HEK293 (cell line): ENCODE results near the gene ITGB6.

Experiments used
- CTCF ChIA-PET: fragments of 350-600 bp; formaldehyde crosslinking; extraction: SDS; loops from one replicate; lab custom pipeline; 2021; ENCODE audit warnings: antibody characterized with exemption; lab: Yijun Ruan, JAX
- POLR2A ChIA-PET: fragments of 300-600 bp; formaldehyde crosslinking; extraction: SDS; loops from one replicate; lab custom pipeline; 2020; ENCODE audit warnings: antibody characterized with exemption, inconsistent platforms; lab: Yijun Ruan, JAX
- H3K27ac ChIP-seq: fragments of 200-500 bp; sonication (Bioruptor generic); 2 replicates; pipeline ENCODE4 v1.5.1; 2014; ENCODE audit warnings: low read depth, low read length, control low read depth, inconsistent platforms; ENCODE audit errors: extremely low read depth
- H3K36me3 ChIP-seq, 2 experiments: fragments of 200-500 bp in 1 of 2; sonication (Bioruptor generic) in 1 of 2; 1 replicate in 1 of 2; 2 replicates in 1 of 2; pipeline ENCODE4 v1.5.1; 2014 to 2017; ENCODE audit warnings: inconsistent platforms in 2 of 2, low read length in 2 of 2; ENCODE audit not compliant: control insufficient read depth in 2 of 2, insufficient read depth in 1 of 2
- H3K4me1 ChIP-seq: fragments of 200-500 bp; sonication (Bioruptor generic); 2 replicates; pipeline ENCODE4 v1.5.1; 2014; ENCODE audit warnings: mild to moderate bottlenecking, low read length, inconsistent platforms; ENCODE audit not compliant: control insufficient read depth, insufficient read depth
- H3K4me3 ChIP-seq: 2 replicates; pipeline ENCODE4 v1.5.1; 2011; ENCODE audit warnings: low read depth, mild to moderate bottlenecking, control low read depth, low read length, moderate library complexity
- H3K9me3 ChIP-seq: fragments of 200-500 bp; sonication (Bioruptor generic); 2 replicates; pipeline ENCODE4 v1.5.1; 2014; ENCODE audit warnings: low read depth, low read length, inconsistent platforms; ENCODE audit not compliant: control insufficient read depth, insufficient read depth
- GLI2 ChIP-seq: fragments of 450-650 bp; formaldehyde crosslinking; IDR thresholded peaks from 2 replicates; pipeline ENCODE4; 2017; ENCODE audit warnings: missing biosample characterization, missing genetic modification characterization, low read depth, borderline replicate concordance
- SCRT2 ChIP-seq: fragments of 450-650 bp; formaldehyde crosslinking; IDR thresholded peaks from 2 replicates; pipeline ENCODE4 v1.5.1; 2016; ENCODE audit warnings: missing biosample characterization, missing genetic modification characterization
- ZBTB1 ChIP-seq: fragments of 450-650 bp; formaldehyde crosslinking; IDR thresholded peaks from 2 replicates; pipeline ENCODE4 v1.5.1; 2016; ENCODE audit warnings: missing biosample characterization, missing genetic modification characterization
- ZIC2 ChIP-seq: fragments of 450-650 bp; formaldehyde crosslinking; IDR thresholded peaks from 2 replicates; pipeline ENCODE4 v1.5.1; 2016; ENCODE audit warnings: missing biosample characterization, missing genetic modification characterization
- ZNF16 ChIP-seq: fragments of 450-650 bp; formaldehyde crosslinking; IDR thresholded peaks from 2 replicates; pipeline ENCODE4 v1.5.1; 2016; ENCODE audit warnings: low read depth, missing biosample characterization, missing genetic modification characterization
- ZNF19 ChIP-seq: fragments of 450-650 bp; formaldehyde crosslinking; IDR thresholded peaks from 2 replicates; pipeline ENCODE4; 2016; ENCODE audit warnings: missing biosample characterization, missing genetic modification characterization, low read depth
- ZNF394 ChIP-seq: fragments of 450-650 bp; formaldehyde crosslinking; IDR thresholded peaks from 2 replicates; pipeline ENCODE4 v1.5.1; 2016; ENCODE audit warnings: missing biosample characterization, missing genetic modification characterization, mild to moderate bottlenecking, moderate library complexity, borderline replicate concordance
- ZNF423 ChIP-seq: fragments of 450-650 bp; formaldehyde crosslinking; IDR thresholded peaks from 2 replicates; pipeline ENCODE4 v1.5.1; 2016; ENCODE audit warnings: missing biosample characterization, missing genetic modification characterization
- ZNF623 ChIP-seq: fragments of 450-650 bp; formaldehyde crosslinking; IDR thresholded peaks from 2 replicates; pipeline ENCODE4 v1.5.1; 2016; ENCODE audit warnings: missing biosample characterization, missing genetic modification characterization
- ZNF660 ChIP-seq: fragments of 450-650 bp; IDR thresholded peaks from 2 replicates; pipeline ENCODE4 v1.5.1; 2018; ENCODE audit warnings: missing biosample characterization, mild to moderate bottlenecking, missing genetic modification characterization
- ZSCAN23 ChIP-seq: fragments of 450-650 bp; formaldehyde crosslinking; IDR thresholded peaks from 2 replicates; pipeline ENCODE4 v1.5.1; 2016; ENCODE audit warnings: missing biosample characterization, missing genetic modification characterization
- TF ChIP-seq, protein P1 (sequence below): fragments of 450-650 bp; formaldehyde crosslinking; IDR thresholded peaks from 2 replicates; pipeline ENCODE4 v1.5.1; 2016; ENCODE audit warnings: missing biosample characterization, missing genetic modification characterization
- TF ChIP-seq, protein P2 (sequence below): fragments of 450-650 bp; formaldehyde crosslinking; IDR thresholded peaks from 2 replicates; pipeline ENCODE4 v1.5.1; 2016; ENCODE audit warnings: missing biosample characterization, missing genetic modification characterization
- TF ChIP-seq, protein P3 (sequence below): fragments of 450-650 bp; formaldehyde crosslinking; IDR thresholded peaks from 2 replicates; pipeline ENCODE4 v1.5.1; 2016; ENCODE audit warnings: missing biosample characterization, missing genetic modification characterization
- TF ChIP-seq, protein P4 (sequence below): fragments of 450-650 bp; formaldehyde crosslinking; IDR thresholded peaks from 2 replicates; pipeline ENCODE4 v1.5.1; 2016; ENCODE audit warnings: missing biosample characterization, missing genetic modification characterization, borderline replicate concordance

The ITGB6 gene

DNA sequence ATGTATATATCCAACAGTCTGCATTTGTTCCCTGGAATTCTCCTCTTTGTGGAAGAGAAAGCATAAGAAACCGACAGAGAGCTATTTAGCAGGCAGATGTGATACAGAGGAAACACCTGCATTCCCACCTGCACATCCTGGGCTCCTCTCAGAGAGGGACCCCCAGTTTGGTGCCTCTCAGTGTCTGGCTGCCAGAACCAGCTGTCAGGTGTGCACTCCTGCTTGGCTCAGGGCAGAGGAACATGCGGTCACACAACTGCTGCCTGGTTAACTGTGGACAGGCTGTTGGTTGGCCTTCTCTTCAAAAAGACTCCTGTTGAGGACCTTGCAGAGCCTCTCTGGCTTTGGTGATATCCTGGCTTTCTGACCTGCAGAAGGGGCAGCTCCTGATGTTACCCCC, 54.6 kb downstream of the ITGB6 start (continued):
- TF ChIP-seq, protein P1, sequence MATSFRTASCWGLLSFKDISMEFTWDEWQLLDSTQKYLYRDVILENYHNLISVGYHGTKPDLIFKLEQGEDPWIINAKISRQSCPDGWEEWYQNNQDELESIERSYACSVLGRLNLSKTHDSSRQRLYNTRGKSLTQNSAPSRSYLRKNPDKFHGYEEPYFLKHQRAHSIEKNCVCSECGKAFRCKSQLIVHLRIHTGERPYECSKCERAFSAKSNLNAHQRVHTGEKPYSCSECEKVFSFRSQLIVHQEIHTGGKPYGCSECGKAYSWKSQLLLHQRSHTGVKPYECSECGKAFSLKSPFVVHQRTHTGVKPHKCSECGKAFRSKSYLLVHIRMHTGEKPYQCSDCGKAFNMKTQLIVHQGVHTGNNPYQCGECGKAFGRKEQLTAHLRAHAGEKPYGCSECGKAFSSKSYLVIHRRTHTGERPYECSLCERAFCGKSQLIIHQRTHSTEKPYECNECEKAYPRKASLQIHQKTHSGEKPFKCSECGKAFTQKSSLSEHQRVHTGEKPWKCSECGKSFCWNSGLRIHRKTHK (tag by site-specific recombination): no peak
- TF ChIP-seq, protein P2, sequence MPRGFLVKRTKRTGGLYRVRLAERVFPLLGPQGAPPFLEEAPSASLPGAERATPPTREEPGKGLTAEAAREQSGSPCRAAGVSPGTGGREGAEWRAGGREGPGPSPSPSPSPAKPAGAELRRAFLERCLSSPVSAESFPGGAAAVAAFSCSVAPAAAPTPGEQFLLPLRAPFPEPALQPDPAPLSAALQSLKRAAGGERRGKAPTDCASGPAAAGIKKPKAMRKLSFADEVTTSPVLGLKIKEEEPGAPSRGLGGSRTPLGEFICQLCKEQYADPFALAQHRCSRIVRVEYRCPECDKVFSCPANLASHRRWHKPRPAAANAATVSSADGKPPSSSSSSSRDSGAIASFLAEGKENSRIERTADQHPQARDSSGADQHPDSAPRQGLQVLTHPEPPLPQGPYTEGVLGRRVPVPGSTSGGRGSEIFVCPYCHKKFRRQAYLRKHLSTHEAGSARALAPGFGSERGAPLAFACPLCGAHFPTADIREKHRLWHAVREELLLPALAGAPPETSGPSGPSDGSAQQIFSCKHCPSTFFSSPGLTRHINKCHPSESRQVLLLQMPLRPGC: no peak

DNA sequence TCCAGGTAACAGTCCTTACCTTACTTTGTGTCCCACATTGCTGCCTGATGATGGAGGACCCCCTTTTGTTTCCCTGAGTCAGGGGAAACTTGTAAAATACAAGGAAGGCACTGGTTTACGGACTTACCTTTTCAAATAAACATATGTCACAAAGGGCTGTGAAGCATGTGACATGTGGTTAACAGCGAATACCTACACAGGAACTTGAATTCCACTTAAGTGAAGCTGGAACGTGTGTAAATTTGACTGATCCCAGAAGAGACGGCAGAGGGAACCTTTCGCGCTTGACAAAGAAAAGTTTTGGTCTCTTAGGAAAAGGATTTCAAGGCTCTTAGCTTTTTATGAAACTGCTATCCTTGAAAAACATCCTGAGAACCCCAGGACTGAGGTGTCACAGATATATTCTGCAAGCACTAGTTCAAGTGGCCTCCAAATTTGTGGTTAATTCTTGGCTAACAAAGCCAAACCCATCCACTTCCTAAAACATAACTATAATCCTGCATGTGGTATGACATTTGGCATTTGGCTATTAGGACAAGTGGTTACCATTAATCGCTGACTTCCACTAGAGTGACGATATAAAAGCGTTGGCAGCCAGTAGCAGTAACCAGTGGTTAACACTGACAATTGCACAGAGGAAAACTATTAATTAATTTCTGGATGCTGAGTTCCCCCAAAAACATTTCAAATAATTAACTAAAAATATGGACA, 55.6 kb downstream of the ITGB6 start:
- ChIA-PET POLR2A (no interaction called here), CTCF (no interaction called here)
- Histone ChIP-seq H3K4me3 (no peak overlapping the region), H3K27ac (no peak overlapping the region)
- TF ChIP-seq SCRT2 (tag by site-specific recombination): no peak
- no peak for TF ChIP-seq ZNF623 (tag by site-specific recombination)
- no peak for TF ChIP-seq ZSCAN23 (tag by site-specific recombination)
- no peak for TF ChIP-seq ZIC2 (tag by site-specific recombination)
- no peak for TF ChIP-seq ZNF394
- TF ChIP-seq ZNF16 (tag by site-specific recombination): no peak
- TF ChIP-seq ZNF19 (tag by site-specific recombination): no peak
- TF ChIP-seq ZBTB1 (tag by site-specific recombination): no peak
- TF ChIP-seq, protein P2: no peak
- no peak for TF ChIP-seq ZNF423
- no peak for TF ChIP-seq GLI2
- no peak for TF ChIP-seq ZNF660 (tag by site-specific recombination)
- TF ChIP-seq, protein P3, sequence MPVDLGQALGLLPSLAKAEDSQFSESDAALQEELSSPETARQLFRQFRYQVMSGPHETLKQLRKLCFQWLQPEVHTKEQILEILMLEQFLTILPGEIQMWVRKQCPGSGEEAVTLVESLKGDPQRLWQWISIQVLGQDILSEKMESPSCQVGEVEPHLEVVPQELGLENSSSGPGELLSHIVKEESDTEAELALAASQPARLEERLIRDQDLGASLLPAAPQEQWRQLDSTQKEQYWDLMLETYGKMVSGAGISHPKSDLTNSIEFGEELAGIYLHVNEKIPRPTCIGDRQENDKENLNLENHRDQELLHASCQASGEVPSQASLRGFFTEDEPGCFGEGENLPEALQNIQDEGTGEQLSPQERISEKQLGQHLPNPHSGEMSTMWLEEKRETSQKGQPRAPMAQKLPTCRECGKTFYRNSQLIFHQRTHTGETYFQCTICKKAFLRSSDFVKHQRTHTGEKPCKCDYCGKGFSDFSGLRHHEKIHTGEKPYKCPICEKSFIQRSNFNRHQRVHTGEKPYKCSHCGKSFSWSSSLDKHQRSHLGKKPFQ (tag by site-specific recombination): no peak
- TF ChIP-seq, protein P4, sequence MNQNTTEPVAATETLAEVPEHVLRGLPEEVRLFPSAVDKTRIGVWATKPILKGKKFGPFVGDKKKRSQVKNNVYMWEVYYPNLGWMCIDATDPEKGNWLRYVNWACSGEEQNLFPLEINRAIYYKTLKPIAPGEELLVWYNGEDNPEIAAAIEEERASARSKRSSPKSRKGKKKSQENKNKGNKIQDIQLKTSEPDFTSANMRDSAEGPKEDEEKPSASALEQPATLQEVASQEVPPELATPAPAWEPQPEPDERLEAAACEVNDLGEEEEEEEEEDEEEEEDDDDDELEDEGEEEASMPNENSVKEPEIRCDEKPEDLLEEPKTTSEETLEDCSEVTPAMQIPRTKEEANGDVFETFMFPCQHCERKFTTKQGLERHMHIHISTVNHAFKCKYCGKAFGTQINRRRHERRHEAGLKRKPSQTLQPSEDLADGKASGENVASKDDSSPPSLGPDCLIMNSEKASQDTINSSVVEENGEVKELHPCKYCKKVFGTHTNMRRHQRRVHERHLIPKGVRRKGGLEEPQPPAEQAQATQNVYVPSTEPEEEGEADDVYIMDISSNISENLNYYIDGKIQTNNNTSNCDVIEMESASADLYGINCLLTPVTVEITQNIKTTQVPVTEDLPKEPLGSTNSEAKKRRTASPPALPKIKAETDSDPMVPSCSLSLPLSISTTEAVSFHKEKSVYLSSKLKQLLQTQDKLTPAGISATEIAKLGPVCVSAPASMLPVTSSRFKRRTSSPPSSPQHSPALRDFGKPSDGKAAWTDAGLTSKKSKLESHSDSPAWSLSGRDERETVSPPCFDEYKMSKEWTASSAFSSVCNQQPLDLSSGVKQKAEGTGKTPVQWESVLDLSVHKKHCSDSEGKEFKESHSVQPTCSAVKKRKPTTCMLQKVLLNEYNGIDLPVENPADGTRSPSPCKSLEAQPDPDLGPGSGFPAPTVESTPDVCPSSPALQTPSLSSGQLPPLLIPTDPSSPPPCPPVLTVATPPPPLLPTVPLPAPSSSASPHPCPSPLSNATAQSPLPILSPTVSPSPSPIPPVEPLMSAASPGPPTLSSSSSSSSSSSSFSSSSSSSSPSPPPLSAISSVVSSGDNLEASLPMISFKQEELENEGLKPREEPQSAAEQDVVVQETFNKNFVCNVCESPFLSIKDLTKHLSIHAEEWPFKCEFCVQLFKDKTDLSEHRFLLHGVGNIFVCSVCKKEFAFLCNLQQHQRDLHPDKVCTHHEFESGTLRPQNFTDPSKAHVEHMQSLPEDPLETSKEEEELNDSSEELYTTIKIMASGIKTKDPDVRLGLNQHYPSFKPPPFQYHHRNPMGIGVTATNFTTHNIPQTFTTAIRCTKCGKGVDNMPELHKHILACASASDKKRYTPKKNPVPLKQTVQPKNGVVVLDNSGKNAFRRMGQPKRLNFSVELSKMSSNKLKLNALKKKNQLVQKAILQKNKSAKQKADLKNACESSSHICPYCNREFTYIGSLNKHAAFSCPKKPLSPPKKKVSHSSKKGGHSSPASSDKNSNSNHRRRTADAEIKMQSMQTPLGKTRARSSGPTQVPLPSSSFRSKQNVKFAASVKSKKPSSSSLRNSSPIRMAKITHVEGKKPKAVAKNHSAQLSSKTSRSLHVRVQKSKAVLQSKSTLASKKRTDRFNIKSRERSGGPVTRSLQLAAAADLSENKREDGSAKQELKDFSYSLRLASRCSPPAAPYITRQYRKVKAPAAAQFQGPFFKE (tag by site-specific recombination): no peak
- TF ChIP-seq, all 188 proteins: peak for 0
- Histone ChIP-seq H3K9me3 (no peaks in the 10 kb centered on the region), H3K36me3 (no peaks in the 10 kb centered on the region), H3K4me1 (no peaks in the 10 kb centered on the region)
